Osteocyte (in vitro differentiated cells): ENCODE measurements around the gene LYAR. TPM values are rescaled to one million over a fixed set of nuclear protein-coding genes. Genes with fewer than 3 reads are reported as not detected.

Experiments used
- DNase-seq: peaks from one replicate; pipeline ENCODE4 v3.0.0; 2021; ENCODE audit warnings: mixed read lengths; ENCODE audit not compliant: unreplicated experiment; ENCODE audit errors: extremely low spot score
- H3K27ac Mint-ChIP-seq: one replicate; pipeline ENCODE4 v1.8.0; 2021; ENCODE audit warnings: mild to moderate bottlenecking, mixed read lengths; ENCODE audit not compliant: unreplicated experiment
- H3K27me3 Mint-ChIP-seq: one replicate; pipeline ENCODE4 v1.8.0; 2021; ENCODE audit warnings: mixed read lengths; ENCODE audit not compliant: unreplicated experiment
- H3K36me3 Mint-ChIP-seq: one replicate; pipeline ENCODE4 v1.8.0; 2021; ENCODE audit warnings: mixed read lengths; ENCODE audit not compliant: unreplicated experiment
- H3K4me1 Mint-ChIP-seq: one replicate; pipeline ENCODE4 v1.8.0; 2021; ENCODE audit warnings: mixed read lengths; ENCODE audit not compliant: unreplicated experiment
- H3K4me3 Mint-ChIP-seq: one replicate; pipeline ENCODE4 v1.8.0; 2021; ENCODE audit warnings: mild to moderate bottlenecking, moderate library complexity, mixed read lengths; ENCODE audit not compliant: unreplicated experiment
- H3K9me3 Mint-ChIP-seq: one replicate; pipeline ENCODE4 v1.8.0; 2021; ENCODE audit warnings: mixed read lengths; ENCODE audit not compliant: unreplicated experiment
- CTCF ChIP-seq: fragments of 200-600 bp; sonication (generic); IDR thresholded peaks from 2 replicates; pipeline ENCODE4 v1.5.0; 2021; ENCODE audit warnings: antibody characterized with exemption, mild to moderate bottlenecking, moderate library complexity
- total RNA-seq: library from RNA; stranded (reverse); gene quantifications from 2 replicates; pipeline ENCODE4 v1.2.1, GENCODE V29; 2021

The LYAR gene
- total RNA-seq, 1 donor from 2014 or later: 8.2 TPM

GRCh38 chr4:4321951-4322688 lies 32.2 kb upstream of the LYAR start:
- Mint-ChIP-seq H3K4me3 (no peak overlapping the region), H3K27ac (no peak overlapping the region), H3K27me3 (no peaks in the 10 kb centered on the region), H3K9me3 (no peaks in the 10 kb centered on the region), H3K4me1 (no peaks in the 10 kb centered on the region), H3K36me3 (peaks cover 12% of the 10 kb centered on the region)
- no peak for DNase-seq
- no peak for TF ChIP-seq CTCF

- Mint-ChIP-seq H3K27ac (no peak overlapping the region), H3K9me3 (no peaks in the 10 kb centered on the region), H3K4me3 (no peak overlapping the region), H3K4me1 (no peaks in the 10 kb centered on the region), H3K27me3 (no peaks in the 10 kb centered on the region), H3K36me3 (peaks cover 16% of the 10 kb centered on the region)
- DNase-seq: no peak
- TF ChIP-seq CTCF: no peak
Observed at GRCh38 chr4:4320951-4321714, 31.2 kb upstream of the LYAR start.

GRCh38 chr4:4320528-4320927 lies 30.6 kb upstream of the LYAR start:
- no peaks in the 10 kb centered on the region for H3K9me3 Mint-ChIP-seq
- no peak for DNase-seq
- no peaks in the 10 kb centered on the region for H3K27me3 Mint-ChIP-seq
- H3K4me1 Mint-ChIP-seq: no peaks in the 10 kb centered on the region
- no peak overlapping the region for H3K4me3 Mint-ChIP-seq
- no peak for TF ChIP-seq CTCF
- peaks cover 22% of the 10 kb centered on the region for H3K36me3 Mint-ChIP-seq
- no peak overlapping the region for H3K27ac Mint-ChIP-seq

- no peaks in the 10 kb centered on the region for H3K4me1 Mint-ChIP-seq
- no peak for TF ChIP-seq CTCF
- H3K27ac Mint-ChIP-seq: no peak overlapping the region
- no peaks in the 10 kb centered on the region for H3K9me3 Mint-ChIP-seq
- no peak for DNase-seq
- no peak overlapping the region for H3K4me3 Mint-ChIP-seq
- peaks cover 26% of the 10 kb centered on the region for H3K36me3 Mint-ChIP-seq
- H3K27me3 Mint-ChIP-seq: no peaks in the 10 kb centered on the region
Observed at GRCh38 chr4:4317496-4318232, 27.7 kb upstream of the LYAR start.

GRCh38 chr4:4316150-4316495 lies 26.2 kb upstream of the LYAR start:
- Mint-ChIP-seq H3K27me3 (no peaks in the 10 kb centered on the region), H3K36me3 (peaks cover 24% of the 10 kb centered on the region), H3K4me3 (no peak overlapping the region), H3K9me3 (no peaks in the 10 kb centered on the region), H3K27ac (no peak overlapping the region), H3K4me1 (no peaks in the 10 kb centered on the region)
- DNase-seq: no peak
- TF ChIP-seq CTCF: no peak
